Cardiac muscle cell (in vitro differentiated cells and primary cell): Measurements from ENCODE around the gene DHFR. TPM values are rescaled to one million over a fixed set of nuclear protein-coding genes. Genes with fewer than 3 reads are reported as not detected.

Source experiments
- DNase-seq, 2 donors: peaks; one replicate each; pipeline versions ENCODE4 v3.0.0 to v3.0.0-alpha.2; 2010 to 2017; ENCODE audit warnings: low read depth in 1 of 2, low spot score in 1 of 2
- H3K27ac ChIP-seq: fragments of 200-600 bp; sonication (generic); 2 replicates; pipeline ENCODE4 v1.5.1; 2016
- H3K27me3 ChIP-seq: fragments of 200-600 bp; sonication (generic); 2 replicates; pipeline ENCODE4 v1.6.0; 2016; ENCODE audit warnings: control low read depth
- H3K36me3 ChIP-seq: fragments of 200-600 bp; sonication (generic); 2 replicates; pipeline ENCODE4 v1.5.1; 2016; ENCODE audit warnings: control low read depth
- H3K4me1 ChIP-seq: fragments of 200-600 bp; sonication (generic); 2 replicates; pipeline ENCODE4 v1.8.1; 2017; ENCODE audit warnings: low read depth, mild to moderate bottlenecking, mixed run types
- H3K4me3 ChIP-seq: fragments of 200-600 bp; sonication (generic); 2 replicates; pipeline ENCODE4 v1.5.1; 2016; ENCODE audit warnings: mild to moderate bottlenecking
- H3K9me3 ChIP-seq: fragments of 200-600 bp; sonication (generic); 2 replicates; pipeline ENCODE4 v1.5.1; 2017; ENCODE audit warnings: low read depth, mild to moderate bottlenecking, control low read depth
- CTCF ChIP-seq: IDR thresholded peaks from 2 replicates; pipeline ENCODE4 v1.5.1; 2012; ENCODE audit warnings: low read depth, mild to moderate bottlenecking, low read length
- polyA plus RNA-seq: library from polyadenylated mRNA; unstranded; fragments of >200 nt; fragmentation: Nextera tagmentation; extraction: Ambion mirVana; gene quantifications from 2 replicates; pipeline ENCODE4 v1.2.1, GENCODE V29; 2016
- total RNA-seq: library from RNA; depleted of rRNA; stranded (reverse); fragments of >200 nt; gene quantifications from 2 replicates; pipeline ENCODE4 v1.2.3, GENCODE V29; 2016

The DHFR gene
- total and polyA plus RNA-seq, 2 experiments from 2014 or later, result 37.3 to 41.7 TPM

GRCh38 chr5:80609692-80610091, 45.1 kb downstream of the DHFR start:
- Histone ChIP-seq H3K4me3 (no peak overlapping the region), H3K9me3 (no peaks in the 10 kb centered on the region), H3K27ac (no peak overlapping the region), H3K4me1 (no peaks in the 10 kb centered on the region), H3K36me3 (no peaks in the 10 kb centered on the region), H3K27me3 (no peaks in the 10 kb centered on the region)
- no peak for DNase-seq
- TF ChIP-seq CTCF, result no peak

GRCh38 chr5:80608731-80609130, 46.1 kb downstream of the DHFR start:
- no peaks in the 10 kb centered on the region for H3K36me3 ChIP-seq
- no peak overlapping the region for H3K4me3 ChIP-seq
- TF ChIP-seq CTCF, result no peak
- DNase-seq, result no peak
- no peaks in the 10 kb centered on the region for H3K27me3 ChIP-seq
- no peaks in the 10 kb centered on the region for H3K4me1 ChIP-seq
- H3K9me3 ChIP-seq, result no peaks in the 10 kb centered on the region
- H3K27ac ChIP-seq, result no peak overlapping the region

GRCh38 chr5:80607832-80608231, 47.0 kb downstream of the DHFR start:
- Histone ChIP-seq H3K27ac (no peak overlapping the region), H3K4me3 (no peak overlapping the region), H3K4me1 (no peaks in the 10 kb centered on the region), H3K36me3 (no peaks in the 10 kb centered on the region), H3K9me3 (no peaks in the 10 kb centered on the region), H3K27me3 (no peaks in the 10 kb centered on the region)
- no peak for TF ChIP-seq CTCF
- no peak for DNase-seq

GRCh38 chr5:80607343-80607742, 47.4 kb downstream of the DHFR start:
- no peak overlapping the region for H3K27ac ChIP-seq
- no peaks in the 10 kb centered on the region for H3K4me1 ChIP-seq
- H3K27me3 ChIP-seq, result no peaks in the 10 kb centered on the region
- no peaks in the 10 kb centered on the region for H3K36me3 ChIP-seq
- TF ChIP-seq CTCF, result no peak
- H3K9me3 ChIP-seq, result no peaks in the 10 kb centered on the region
- DNase-seq, result no peak
- no peak overlapping the region for H3K4me3 ChIP-seq

GRCh38 chr5:80600943-80601693, 53.7 kb downstream of the DHFR start:
- H3K36me3 ChIP-seq, result no peaks in the 10 kb centered on the region
- no peak overlapping the region for H3K27ac ChIP-seq
- H3K4me1 ChIP-seq, result no peaks in the 10 kb centered on the region
- H3K4me3 ChIP-seq, result no peak overlapping the region
- H3K27me3 ChIP-seq, result no peaks in the 10 kb centered on the region
- no peak for DNase-seq
- no peaks in the 10 kb centered on the region for H3K9me3 ChIP-seq
- TF ChIP-seq CTCF, result no peak
